HG02884 (cell line): ENCODE measurements around the gene GGT6.

Source experiments
- ATAC-seq: cut with Tn5 transposase; IDR thresholded peaks from one replicate; pipeline ENCODE4 v1.9.1; 2021; ENCODE audit warnings: mild to moderate bottlenecking, moderate library complexity; ENCODE audit not compliant: unreplicated experiment

The GGT6 gene

DNA sequence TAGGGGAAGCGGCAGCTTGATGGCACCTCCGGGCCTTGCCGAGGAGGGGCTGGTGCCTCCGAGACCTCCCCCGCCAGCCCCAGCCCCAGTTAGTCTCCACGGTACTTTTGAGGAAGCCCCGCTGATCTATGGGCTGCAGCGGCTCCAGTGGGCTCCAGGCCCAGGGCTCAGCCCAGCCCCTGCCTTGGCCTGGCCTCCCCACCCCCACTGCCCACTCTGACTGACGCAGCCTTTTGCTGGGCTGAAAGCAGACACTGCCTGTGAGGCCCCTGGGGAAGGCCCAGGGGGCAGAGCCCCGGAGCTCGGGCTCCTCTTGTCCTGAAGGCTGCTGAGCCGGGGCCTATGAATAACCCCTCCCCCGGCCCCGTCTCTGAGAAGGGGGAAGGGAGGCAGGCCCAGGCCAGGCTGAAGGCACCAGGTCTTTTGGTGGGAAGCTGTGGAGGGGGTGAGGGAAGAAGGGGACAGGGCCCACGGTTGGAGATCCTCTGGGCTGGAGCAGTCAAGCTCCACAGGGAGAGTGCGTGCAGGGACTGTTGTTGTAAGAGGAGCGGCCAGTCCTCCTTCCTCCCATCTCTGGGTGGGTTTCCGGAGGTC lies 16.4 kb upstream of the GGT6 start:
- ATAC-seq, result no peak

DNA sequence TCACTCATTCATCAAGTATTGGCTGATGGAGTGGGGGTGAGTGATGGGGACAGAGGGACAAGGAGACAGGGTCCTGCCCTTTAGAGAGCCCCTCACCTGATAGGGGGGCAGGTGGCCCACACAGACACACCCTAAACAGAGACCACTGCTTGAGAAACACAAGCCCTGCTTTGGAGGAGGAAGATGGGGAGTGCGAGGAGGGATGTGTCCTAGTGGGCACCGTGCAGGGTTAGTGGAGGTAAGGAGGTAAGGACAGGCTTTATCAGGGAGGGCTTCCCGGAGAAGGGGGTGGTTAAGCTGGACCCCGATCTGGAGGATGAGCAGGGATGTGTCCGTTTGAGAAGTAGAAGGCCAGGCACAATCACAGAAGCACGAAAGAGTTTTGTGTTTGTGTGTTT lies 15.8 kb upstream of the GGT6 start:
- ATAC-seq, result no peak

DNA sequence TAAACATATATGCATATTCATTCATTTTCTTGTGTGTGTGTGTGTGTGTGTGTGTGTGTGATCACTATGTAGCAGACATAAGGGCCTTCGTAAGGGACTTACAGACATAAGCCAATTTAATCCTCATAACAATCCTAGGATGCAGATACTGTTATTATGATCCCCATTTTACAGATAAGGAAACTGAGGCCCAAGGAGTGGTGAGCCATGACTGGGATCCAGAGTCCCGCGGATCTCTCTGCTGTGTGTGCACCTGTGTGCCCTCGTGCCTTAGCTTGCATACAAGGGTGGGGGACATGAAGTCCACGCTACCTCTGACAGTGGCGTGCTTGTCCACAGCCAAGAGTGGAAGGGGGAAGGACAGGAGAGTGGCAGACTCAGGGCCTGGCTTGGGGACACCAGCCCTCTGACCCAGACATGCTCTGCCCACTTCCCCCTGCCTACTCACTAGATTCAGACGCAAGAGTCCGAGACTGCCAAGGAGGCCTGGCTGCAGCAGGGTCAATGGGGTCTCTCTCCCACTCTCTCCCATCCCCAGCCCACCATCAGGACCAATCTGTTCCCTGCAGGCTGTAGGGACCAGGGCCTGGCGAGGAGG lies 14.2 kb upstream of the GGT6 start:
- no peak for ATAC-seq

DNA sequence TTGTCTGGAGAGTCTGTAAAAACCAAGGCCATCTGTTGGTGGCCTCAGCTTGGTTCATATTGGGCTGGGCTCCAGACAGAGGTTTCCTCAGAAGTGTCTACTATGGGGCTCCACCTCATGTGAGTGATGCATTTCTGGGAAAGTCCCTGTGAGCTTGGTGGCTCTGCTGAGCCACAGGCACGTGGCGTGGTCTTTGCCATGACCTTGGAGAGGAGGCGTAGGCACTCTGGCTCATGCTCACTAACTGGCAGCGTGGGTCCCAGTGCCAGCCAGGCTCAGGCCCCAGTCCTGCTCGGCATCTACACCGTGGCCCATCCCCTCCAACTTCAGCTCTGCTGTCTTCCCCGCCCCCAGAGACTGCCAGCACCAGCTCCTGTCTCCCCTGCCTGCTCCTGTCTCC lies 13.3 kb upstream of the GGT6 start:
- ATAC-seq, result no peak

DNA sequence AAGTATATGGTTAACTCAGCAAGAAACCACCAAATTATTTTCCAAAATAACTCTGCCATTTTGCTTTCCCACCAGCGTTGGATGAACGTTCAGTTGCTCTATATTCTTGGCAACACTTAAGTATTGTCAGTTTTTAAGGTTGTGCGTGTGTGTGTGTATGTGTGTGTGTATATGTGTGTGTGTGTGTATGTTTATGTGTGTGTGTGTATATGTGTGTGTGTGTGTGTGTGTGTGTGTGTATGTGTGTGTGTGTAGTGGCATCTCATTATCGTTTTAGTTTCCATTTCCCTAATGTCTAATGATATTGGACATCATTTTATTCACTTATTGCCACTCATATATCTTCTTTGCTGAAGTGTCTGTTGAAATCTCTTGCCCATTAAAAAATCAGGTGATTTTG lies 12.7 kb upstream of the GGT6 start:
- ATAC-seq, result no peak

DNA sequence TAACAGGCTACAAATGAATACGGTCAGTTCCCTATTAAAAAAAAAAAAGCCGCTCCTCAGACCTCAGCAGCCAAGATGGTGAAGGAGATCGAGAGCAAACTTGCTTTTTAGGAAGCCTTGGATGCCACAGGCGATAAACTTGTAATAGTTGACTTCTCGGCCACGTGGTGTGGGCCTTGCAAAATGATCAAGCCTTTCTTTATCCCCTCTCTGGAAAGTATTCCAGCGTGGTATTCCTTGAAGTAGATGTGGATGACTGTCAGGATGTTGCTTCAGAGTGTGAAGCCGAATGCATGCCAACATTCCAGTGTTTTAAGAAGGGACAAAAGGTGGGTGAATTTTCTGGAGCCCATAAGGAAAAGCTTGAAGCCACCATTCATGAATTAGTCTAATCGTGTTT lies 11.8 kb upstream of the GGT6 start:
- ATAC-seq, result no peak

DNA sequence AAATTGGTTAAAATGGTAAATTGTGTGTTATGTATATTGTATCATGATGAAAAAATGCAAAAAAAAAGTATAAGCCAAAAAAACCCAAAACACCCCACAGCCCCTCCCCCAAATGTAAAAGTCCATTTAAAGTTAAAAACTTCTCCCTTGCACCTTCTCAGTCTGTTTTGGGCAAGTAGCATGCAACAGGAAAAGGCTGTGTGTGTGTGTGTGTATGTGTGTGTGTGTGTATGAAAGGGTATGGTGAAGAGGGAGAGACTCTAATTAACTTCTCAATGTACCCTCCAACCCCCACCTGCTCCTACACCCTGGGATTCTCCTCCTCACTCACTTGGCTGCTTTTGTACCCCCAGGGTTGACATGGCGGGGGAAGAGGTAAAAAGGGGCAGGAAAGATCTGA lies 9.2 kb upstream of the GGT6 start:
- ATAC-seq, result no peak

DNA sequence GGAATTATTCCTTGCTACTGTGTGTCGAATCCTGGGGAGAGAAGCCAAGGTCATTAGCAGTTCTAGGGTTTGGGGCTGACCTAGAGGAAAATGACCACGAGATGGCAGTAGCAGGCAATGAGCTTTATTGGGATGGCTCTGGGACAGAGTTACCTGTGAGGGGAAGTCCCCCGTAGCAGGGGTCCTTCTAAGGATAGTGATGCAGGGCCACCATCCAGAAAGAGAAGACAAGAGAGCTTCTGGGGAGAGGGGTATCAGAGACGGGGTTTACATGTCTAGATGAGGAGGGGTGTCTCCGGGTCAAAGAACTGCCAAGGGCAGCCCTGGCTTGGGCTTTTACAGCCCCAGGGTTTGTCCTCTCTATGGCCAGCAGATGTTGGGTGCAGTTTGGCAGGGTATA lies 6.4 kb upstream of the GGT6 start:
- ATAC-seq, result no peak

DNA sequence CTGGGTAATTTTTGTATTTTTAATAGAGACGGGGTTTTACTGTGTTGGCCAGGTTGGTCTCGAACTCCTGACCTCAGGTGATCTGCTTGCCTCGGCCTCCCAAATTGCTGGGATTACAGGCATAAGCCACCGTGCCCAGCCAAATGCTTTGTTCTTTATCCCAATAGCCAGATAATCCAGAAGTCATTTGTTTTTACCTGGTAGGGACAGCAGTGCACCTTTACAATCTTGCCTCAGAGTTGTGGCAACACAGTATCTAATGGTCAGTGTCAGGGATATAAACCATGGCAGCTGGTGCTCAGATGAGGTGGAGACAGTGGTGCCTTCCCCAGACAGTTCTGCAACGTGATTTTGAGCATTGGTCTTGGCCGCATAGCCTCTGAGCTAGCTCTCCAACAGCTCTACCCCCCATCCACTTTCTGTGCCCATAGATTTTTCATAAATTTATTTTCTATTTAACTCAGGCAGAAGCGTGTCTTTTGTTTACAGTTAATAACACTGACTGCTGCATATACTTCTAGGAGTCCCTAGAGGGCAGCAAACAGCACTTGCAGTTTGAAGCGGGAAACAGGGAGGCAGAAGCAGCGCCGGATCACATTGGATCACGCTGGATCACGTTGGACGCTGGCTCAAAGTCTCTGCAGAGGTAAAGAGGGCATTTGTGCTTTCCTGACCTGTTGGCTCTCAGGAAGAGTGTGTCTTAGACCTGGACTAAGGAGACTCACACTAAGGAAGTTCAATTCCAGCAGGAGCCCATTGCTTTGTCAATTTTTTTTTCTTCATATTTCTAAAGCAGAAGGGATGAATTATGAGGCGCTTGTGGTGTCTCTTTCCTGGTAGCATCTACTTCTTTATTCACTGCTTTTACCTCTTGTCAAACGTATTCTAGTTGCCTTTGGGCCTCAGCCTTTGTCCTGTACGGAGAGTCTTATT lies 5.1 kb upstream of the GGT6 start:
- ATAC-seq, result no peak

DNA sequence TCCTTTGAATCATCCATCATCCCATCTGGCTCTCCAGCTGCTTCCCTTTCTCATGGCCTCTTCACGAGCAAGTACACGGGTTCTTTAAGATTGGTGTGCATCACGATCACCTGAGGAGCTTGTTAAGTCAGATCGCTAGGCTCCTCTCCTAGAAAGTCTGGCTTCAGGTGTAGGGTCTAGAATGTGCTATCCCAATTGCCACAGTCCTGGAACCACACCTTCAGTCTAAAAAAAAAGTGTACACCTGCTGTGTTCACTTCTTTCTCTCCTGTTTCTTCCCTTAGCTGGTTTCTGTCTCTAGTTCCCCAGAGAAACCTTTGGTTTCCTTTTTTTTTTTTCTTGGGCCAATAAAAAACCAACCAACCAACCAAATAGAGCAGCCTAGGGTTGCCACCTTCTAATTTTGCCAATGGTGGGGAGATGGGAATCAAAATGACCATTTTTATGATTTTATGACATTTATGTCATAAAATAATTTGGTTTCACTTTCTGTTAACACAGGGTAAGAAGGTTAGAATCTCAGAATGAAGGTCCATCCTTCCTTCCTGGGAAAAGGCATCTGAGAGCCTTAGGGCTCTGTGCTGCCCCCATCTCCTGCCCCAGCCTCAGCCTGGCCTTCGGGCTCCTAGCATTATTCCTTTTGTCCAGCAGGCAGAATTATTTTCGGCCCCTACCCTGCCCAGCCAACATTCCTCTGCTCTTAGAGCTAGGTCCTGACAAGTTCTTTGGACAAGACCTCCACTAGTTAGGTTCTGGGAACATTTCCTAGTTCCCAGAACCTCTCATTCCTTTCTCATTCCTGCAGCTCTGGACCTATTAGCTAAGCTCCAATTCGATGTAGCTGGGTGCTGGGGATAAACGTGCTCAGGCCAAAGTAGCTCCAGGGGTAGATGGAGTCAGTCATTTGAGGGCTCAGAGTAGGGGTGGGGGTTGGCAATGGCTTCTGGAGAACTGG lies 1.9 kb upstream of the GGT6 start:
- ATAC-seq, result no peak

DNA sequence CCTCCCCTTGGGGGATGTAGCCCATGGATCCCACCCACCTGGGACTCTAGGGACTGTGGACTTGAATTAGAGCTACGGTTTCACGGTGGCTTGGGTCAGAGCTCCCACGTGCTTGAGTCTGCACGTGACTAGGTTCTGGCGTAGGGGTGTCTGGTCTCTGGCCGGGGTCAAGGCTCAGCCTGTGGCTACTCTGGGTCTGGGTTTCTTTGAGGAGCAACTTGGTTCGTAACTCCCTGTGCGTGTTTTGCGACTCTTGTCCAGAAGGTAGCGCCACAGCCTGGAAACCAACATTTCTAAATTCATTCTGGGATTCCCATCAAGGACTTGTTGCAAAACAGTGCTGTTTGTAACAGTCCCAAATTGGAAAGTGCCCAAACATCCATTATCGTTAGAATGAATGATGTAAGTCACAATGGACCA lies 470 bp upstream of the GGT6 start:
- ATAC-seq, result no peak

DNA sequence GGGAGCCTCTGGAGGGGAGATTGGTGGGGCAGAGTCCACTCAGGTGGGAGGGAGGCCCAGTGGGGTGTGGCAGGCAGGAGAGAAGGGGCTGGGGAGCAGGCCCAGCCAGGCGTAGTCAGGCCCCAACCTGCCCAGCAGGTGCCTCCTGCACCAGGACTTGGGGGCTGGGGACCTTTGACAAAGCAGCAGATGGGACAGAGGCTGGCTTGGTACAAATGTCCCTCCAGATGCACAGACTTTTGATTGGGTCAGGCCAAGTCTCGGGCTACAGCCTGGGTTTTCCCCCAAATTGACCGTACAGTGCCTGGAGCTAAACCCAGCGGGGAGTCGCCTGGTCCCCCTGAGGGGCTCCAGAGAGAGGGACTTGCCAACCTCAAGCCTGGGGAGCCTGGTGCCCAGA lies 411 bp downstream of the GGT6 start:
- ATAC-seq, result no peak

DNA sequence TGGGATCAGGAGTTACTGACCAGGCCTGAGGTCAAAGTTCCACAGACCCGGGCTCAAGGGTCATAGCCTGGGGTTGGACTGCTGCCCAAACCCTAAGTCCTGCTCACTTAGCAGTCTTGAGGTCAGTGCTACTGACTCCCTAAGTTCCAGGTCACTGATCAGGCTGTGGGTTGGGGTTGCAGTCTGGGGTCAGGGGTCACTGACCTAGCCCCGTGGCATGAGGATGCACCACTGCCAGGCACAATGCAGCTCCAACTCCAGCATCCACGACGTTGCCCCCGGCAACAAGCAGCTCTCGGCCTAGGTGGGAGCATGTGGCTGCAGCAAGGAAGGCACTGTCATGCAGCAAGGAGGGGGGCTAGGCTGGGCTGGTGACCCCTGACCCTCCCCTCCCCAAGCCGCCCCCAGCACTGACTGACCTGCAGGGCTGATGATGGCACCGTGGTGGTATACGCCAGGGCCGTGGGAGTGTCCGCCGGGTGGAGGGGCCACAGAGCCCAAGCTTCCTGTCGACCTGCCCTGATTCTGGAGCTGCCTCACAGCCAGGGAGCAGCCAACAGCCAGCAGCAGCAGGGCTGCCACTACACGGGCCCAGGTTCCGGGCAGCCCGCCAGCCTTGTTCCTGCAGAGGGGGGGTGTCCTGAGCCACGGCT lies 1.1 kb downstream of the GGT6 start:
- no peak for ATAC-seq

DNA sequence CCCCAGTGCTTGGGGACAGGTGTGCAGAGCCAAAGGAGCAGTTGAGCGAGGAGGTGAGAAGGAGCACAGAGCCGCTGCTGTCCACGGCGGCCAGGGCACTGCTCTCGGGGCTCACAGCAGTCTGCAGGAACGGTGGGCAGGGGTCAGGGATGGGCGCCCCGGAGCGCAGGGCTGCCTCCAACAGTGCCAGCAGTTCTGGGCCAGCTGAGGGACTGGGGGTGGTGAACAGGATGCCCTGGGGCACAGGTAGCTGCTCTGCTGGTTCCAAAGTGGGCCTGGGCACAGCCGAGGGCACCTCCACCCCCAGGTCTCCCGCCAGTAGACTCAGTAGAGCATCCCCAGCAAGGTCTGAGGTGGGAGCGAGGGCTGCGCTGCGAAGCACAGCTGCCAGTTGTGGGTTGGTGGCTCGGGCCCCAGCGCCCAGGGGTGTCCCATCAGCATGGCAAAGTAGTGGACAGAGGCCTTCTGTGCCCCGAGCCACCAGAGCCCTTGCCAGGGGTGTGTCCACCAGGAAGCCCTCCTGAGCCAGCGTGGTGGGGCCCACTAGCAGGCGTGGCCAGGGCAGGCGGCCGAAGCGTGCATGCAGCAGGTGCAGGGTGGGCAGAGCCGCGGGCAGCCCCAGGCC lies 1.9 kb downstream of the GGT6 start:
- no peak for ATAC-seq

DNA sequence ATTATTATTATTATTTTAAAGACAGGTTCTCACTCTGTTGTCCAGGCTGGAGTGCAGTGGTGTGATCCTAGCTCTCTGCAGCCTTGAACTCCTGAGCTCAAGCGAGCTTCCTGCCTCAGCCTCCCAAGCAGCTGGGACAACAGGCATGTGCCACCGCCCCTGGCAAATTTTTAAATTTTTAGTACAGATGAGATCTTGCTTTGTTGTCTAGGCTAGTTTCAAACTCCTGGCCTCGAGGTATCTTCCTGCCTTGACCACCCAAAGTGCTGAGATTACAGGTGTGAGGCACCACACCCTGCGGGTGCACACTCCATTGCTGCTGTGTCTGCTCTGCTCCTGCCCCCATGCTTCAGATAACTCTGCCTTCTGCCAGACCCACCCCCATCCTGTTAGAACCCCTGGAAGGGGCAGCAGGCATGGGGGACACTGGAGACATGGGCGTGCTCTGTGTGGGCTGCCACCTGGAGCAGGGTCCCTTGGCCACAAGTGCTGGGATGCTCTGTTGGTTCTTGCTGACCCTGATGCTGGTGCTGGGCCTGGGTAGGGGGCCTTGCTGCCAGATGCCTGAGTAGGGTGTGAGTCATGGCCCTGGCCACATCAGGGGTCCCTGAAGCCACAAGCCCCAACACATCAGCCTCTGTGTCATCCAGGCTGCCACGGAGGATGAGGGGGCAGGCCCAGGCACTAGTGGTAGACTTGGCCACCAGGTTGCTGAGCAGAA lies 2.6 kb downstream of the GGT6 start:
- ATAC-seq, result no peak

DNA sequence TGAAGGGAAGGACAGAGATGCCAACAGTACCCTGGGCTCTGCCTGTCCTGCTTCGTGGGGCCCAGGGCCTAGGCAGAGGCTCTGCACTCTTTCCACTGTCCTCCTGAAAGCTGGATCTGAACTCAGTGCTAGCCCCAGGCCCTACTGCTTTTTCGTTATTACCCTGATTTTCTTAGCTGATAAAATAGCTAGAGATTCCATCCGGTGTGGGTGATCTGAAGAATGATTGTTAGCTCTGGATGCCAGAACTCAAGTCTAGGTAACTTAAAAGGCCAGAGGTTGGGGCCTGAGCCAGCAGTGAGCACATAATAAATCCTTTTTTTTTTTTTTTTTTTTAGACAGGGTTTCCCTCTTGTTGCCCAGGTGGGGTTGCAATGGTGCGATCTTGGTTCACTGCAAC lies 3.4 kb downstream of the GGT6 start:
- no peak for ATAC-seq

DNA sequence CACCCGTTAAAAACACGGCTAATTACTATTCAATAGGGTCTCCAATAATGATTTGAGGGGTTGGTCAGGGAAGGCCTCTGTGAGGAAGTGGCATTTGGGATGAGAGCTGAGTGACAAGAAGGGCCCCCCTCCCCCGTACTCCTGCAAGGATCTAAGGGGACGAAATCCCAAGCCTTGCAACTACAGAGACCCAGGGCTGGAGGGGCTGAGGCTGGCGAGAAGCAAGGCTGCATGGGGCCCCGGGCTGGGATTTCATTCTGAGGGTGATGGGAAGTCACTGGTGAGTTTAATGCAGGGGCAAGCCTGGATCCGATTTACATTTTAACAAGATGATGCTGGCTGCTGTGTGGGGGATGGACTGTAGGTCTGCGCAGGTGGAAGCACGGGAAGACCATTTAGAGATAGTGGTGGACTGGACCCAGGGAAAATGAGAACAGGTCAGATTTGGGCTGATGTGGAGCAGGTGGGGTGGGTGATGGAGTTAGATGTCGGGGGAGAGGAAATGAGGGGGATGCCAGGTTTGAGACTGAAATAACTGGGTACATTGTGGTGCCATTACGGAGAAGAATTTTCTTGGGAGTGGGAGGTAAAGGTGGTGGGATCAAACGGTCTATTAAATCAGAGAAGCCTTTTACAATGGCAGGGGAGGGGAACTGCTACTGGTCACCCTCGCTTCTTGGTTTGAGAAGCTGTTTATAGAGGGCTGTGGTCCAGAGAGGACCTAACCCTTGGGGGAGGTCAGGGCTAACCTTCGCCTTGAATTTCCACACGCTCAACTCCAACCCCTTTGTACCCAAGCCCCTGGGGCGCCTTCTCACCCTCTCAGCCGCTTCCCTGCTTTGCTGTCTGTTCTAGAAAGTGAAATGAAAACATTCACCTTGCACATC lies 4.3 kb downstream of the GGT6 start:
- no peak for ATAC-seq

DNA sequence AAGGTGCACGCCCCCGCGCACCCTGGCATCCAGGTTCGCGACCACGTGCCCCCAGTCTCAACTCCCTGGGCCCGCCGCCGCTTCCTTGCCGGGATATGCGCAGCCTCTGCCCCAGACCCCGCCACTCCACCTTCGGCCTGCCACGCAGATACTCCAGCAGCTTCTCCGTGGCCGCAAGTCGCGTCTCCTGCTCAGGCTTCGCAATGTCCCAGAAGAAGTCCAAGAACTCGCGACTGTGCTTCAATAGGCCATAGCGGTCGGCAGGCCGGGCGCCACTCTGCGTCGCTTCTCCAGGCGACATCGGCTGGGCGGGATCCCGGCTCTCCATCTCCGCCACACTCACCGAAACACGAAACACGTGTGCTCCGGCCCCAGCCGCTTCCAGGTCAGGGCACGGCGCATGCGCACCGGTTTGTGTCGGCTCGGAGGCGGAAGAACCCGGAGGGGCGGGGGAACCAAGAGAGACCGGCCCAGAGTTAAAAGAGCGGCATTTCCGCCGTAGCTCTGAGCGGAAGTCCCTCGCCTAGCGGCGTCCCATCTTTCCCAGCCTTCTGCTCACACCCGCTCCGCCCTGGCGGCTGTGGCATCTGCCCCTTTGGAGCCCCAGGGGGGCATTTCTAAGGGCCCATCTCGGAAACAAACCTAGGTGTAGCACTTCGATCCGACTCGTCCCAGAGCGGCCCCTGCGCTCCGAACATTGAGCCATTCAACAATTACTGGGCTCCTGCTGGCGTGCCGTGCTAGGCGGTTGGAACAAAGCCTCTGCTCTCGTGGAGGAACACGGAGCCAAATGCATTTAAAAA lies 5.2 kb downstream of the GGT6 start, which contains the start of gene MYBBP1A:
MYBBP1A (minus strand) TSS at position 388 of the 803 bp plus-strand sequence; CDS start at position 328, 60 bp downstream.
- ATAC-seq, result peak; percentile 84
